Lower lobe of right lung (tissue), 2 donors: Measurements from ENCODE around the gene FAM78A. TPM values are rescaled to one million over a fixed set of nuclear protein-coding genes. Genes with fewer than 3 reads are reported as not detected.

Source experiments
- ATAC-seq, 2 donors: fragments of 200-7000 bp; cut with Tn5 transposase; one replicate each; pipeline ENCODE4 v1.9.1; 2020 to 2022; ENCODE audit warnings: mild to moderate bottlenecking in 2 of 2, moderate library complexity in 2 of 2
- DNase-seq: peaks from one replicate; pipeline ENCODE4 v3.0.0-alpha.2; 2020
- H3K27ac ChIP-seq: fragments of 200-600 bp; one replicate; pipeline ENCODE4 v1.8.0; 2022
- H3K27me3 ChIP-seq: fragments of 200-600 bp; one replicate; pipeline ENCODE4 v1.8.0; 2022; ENCODE audit warnings: low read depth
- H3K36me3 ChIP-seq: fragments of 200-600 bp; one replicate; pipeline ENCODE4 v1.8.0; 2022; ENCODE audit warnings: mild to moderate bottlenecking
- H3K4me1 ChIP-seq: fragments of 200-600 bp; one replicate; pipeline ENCODE4 v1.8.0; 2022
- H3K4me3 ChIP-seq: fragments of 200-600 bp; one replicate; pipeline ENCODE4 v1.8.0; 2022; ENCODE audit warnings: mild to moderate bottlenecking
- H3K9me3 ChIP-seq: fragments of 200-600 bp; one replicate; pipeline ENCODE4 v1.8.0; 2022
- CTCF ChIP-seq: fragments of 200-600 bp; IDR thresholded peaks from one replicate; pipeline ENCODE4 v1.8.0; 2022; ENCODE audit warnings: antibody characterized with exemption, mild to moderate bottlenecking
- intact Hi-C: fragments of 100-400 bp; cut with DNase I; formaldehyde crosslinking; loops from one replicate; pipeline ENCODE4 v1.11.0; 2022
- total RNA-seq: library from RNA; stranded (reverse); fragmentation: NEBNext Ultra II Directional; extraction: Animal tissue kit (Norgen Biotek cat#: 25700); gene quantifications from one replicate; pipeline ENCODE4 v1.2.1, GENCODE V29; 2021
- donor health status: DM: no; HTN: yes; CAD: no; lungs with severe emphysema.

Gene FAM78A
- total RNA-seq, 1 donor from 2014 or later = 18.3 TPM

- Histone ChIP-seq H3K9me3 (no peaks in the 10 kb centered on the region), H3K4me1 (peaks cover 5% of the 10 kb centered on the region), H3K27ac (no peak overlapping the region), H3K36me3 (no peaks in the 10 kb centered on the region), H3K27me3 (no peaks in the 10 kb centered on the region), H3K4me3 (no peak overlapping the region)
- DNase-seq (no peak), ATAC-seq (no peak)
- intact Hi-C loops = no loop called here
- TF ChIP-seq CTCF = no peak
These were observed 33.4 kb upstream of the FAM78A start for GRCh38 chr9:131309530-131310276.

GRCh38 chr9:131308906-131309529 is 32.7 kb upstream of the FAM78A start:
- Histone ChIP-seq H3K4me1 (peaks cover 5% of the 10 kb centered on the region), H3K9me3 (no peaks in the 10 kb centered on the region), H3K27me3 (no peaks in the 10 kb centered on the region), H3K36me3 (no peaks in the 10 kb centered on the region), H3K4me3 (no peak overlapping the region), H3K27ac (no peak overlapping the region)
- no peak for TF ChIP-seq CTCF
- DNase-seq = no peak
- intact Hi-C loops = no loop called here
- ATAC-seq = no peak

GRCh38 chr9:131308452-131308851 is 32.1 kb upstream of the FAM78A start:
- Histone ChIP-seq H3K36me3 (no peaks in the 10 kb centered on the region), H3K27ac (no peak overlapping the region), H3K4me1 (peaks cover 5% of the 10 kb centered on the region), H3K4me3 (no peak overlapping the region), H3K27me3 (no peaks in the 10 kb centered on the region), H3K9me3 (no peaks in the 10 kb centered on the region)
- ATAC-seq (no peak), DNase-seq (no peak)
- intact Hi-C loops = no loop called here
- TF ChIP-seq CTCF = no peak

GRCh38 chr9:131307974-131308373 is 31.7 kb upstream of the FAM78A start:
- Histone ChIP-seq H3K27ac (no peak overlapping the region), H3K36me3 (no peaks in the 10 kb centered on the region), H3K9me3 (no peaks in the 10 kb centered on the region), H3K27me3 (no peaks in the 10 kb centered on the region), H3K4me1 (peaks cover 5% of the 10 kb centered on the region), H3K4me3 (no peak overlapping the region)
- DNase-seq = no peak
- intact Hi-C loops = no loop called here
- TF ChIP-seq CTCF = no peak
- no peak for ATAC-seq

- H3K4me1 ChIP-seq = peaks cover 5% of the 10 kb centered on the region
- no peaks in the 10 kb centered on the region for H3K9me3 ChIP-seq
- H3K4me3 ChIP-seq = no peak overlapping the region
- ATAC-seq (no peak), DNase-seq (no peak)
- no peak for TF ChIP-seq CTCF
- H3K36me3 ChIP-seq = no peaks in the 10 kb centered on the region
- intact Hi-C loops = no loop called here
- H3K27me3 ChIP-seq = no peaks in the 10 kb centered on the region
- no peak overlapping the region for H3K27ac ChIP-seq
These were observed 30.2 kb upstream of the FAM78A start for GRCh38 chr9:131306397-131307004.
